NCI-H748 (cell line): Measurements from ENCODE around the gene LYZL1.
"Not testable (repeated sequence)": the region's sequence is repeated elsewhere in the genome, so short reads cannot be mapped to it uniquely, and the experiment has no call there.

ENCODE experiments used
- DNase-seq: peaks from one replicate; lab custom pipeline; 2025; ENCODE audit not compliant: unreplicated experiment; lab: John Stamatoyannopoulos, UW

The LYZL1 gene

DNA sequence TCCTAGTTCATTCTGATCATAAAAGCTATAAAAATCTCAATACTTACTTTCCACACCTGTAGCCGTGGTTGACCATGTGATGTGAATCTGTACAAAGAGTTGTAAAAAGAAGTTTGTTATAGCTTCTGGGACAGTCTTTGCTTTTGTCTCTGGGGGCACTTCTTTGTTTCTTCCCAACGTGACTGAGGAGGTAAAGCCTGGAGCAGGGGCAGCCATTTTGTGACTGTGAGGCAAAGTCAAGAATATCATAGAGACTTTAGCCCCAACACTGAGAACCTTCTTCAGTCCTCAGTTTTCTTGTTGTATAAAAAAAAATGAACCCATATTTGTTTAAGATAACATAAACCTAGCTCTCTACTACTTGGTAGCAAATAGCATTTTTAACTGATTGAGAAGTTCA lies 29.4 kb upstream of the LYZL1 start:
- DNase-seq: no peak

- DNase-seq: no peak
Measured at GRCh38 chr10:29263506-29263905, 25.4 kb upstream of the LYZL1 start.

DNA sequence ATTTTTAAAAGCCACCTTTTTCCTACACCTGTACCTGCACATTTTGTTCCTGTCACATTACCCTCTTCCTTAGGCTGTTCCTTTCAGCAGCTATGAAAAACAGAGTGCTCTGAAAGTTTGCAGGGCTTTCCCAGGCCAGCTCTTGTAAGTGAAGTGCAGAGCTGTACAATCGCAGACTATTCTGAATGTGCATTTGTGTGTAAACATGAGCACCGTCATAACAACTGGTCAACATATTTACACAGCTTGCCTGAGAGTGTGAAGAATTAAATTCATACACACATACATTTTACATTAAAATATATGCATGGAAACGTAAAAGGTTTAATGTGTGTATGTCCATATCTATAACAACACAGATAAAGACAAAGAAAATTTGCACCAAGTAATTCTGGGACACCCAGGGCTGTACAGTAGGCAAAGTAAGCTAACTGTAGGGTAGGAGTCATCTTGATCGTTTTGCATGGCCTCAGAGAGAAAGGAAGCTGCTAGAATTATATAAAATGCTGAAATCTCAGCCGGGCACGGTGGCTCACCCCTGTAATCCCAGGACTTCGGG lies 23.6 kb upstream of the LYZL1 start:
- DNase-seq: no peak

DNA sequence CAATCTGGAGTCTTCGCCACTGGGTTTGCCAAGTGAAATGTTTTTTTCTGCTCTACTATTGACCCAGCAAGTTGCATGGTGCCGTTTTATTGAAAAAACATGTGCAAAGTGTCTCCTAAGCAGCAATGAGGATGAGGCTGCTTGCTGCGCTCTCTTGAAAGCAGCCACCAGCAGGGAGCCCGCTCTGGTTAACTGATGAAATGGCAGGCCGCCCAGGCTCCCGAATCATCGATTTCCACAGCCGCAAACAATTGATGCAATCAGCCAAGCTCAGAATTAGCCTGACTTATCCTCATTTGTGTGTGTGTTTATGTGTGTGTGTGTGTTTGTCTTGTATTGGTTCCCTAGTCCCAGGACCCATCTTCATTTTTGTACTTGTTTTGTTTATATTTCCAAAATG lies 22.2 kb upstream of the LYZL1 start:
- peak; percentile 4 for DNase-seq

DNA sequence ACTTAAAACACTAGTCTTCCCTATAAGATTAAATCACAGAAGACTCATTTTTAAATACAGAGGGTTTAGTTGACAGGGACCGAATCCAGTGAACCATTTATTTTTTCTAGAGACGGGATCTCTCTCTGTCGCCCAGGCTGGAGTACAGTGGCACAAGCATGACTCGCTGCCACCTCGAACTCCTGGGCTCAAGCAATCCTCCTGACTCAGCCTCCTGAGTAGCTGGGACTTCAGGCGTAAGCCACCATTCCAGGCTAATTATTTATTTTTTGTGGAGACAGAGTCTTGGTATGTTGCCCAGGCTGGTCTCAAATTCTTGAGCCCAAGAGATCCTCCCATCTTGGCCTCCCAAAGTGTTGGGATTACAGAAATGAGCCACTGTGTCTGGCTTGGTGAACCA lies 20.9 kb upstream of the LYZL1 start:
- DNase-seq: no peak

DNA sequence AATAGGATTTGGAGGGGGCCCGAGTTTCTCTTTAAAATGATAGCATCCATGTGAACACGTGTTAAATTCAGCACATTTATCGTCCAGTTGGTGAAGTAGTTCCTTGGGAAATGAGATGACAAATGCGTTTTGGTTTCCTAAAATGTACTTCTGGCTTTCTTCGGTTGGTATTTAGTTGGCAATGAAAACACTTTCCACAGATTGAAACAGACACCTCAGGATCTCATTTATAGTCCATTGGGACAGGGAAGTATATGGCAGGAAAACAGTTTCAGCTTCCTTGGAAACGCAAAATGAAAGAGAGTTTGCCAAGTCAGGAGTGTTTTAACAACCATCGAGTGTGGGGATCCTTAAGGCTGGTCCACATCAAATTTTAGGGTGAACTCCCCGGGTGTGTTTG lies 19.4 kb upstream of the LYZL1 start:
- DNase-seq: no peak

DNA sequence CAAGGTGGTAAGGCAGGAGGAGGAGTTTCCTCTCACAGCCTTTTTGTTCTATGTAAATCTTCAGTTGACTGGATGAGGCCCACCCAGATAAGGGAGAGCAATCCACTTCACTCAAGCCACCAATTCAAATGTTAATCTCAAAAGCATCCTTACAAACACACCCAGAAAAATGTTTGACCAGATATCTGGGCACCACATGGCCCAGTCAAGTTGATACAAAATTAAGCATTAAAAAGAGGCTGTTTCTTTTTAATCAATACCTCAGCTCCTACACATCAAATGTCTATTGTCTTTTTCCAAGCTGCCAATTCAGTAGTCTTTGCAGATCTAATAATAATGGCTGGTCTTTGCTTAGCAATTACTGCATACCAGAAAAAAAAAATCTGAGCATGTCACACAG lies 18.0 kb upstream of the LYZL1 start:
- DNase-seq: no peak

- no peak for DNase-seq
Measured at GRCh38 chr10:29271877-29272276, 17.0 kb upstream of the LYZL1 start.

DNA sequence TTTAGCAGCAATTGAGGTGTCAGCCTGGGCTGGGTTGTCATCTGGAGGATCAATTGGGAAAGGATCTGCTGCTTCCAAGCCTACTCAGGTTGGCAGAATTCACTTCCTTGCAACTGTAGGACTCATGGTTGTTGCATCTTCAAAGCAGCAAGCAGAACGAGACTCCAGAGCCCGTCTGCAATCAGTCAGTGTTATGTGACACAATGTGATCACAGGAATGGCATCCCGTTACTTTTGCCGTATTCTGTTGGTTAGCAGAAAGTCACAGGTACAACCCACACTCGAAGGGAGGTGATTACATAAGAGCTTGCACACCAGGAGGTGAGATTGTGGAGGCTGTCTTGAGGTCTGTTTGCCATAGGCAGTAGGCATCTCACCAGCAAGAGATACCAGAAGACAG lies 15.4 kb upstream of the LYZL1 start:
- no peak for DNase-seq

- no peak for DNase-seq
Measured at GRCh38 chr10:29276251-29276850, 12.5 kb upstream of the LYZL1 start.

- DNase-seq: no peak
Measured at GRCh38 chr10:29277296-29277695, 11.6 kb upstream of the LYZL1 start.

- no peak for DNase-seq
Measured at GRCh38 chr10:29279779-29280487, 8.9 kb upstream of the LYZL1 start.

GRCh38 chr10:29280488-29280840 lies 8.4 kb upstream of the LYZL1 start:
- DNase-seq: no peak

GRCh38 chr10:29285624-29286051 lies 3.2 kb upstream of the LYZL1 start:
- DNase-seq: no peak

GRCh38 chr10:29287635-29288034 lies 1.2 kb upstream of the LYZL1 start:
- no peak for DNase-seq

DNA sequence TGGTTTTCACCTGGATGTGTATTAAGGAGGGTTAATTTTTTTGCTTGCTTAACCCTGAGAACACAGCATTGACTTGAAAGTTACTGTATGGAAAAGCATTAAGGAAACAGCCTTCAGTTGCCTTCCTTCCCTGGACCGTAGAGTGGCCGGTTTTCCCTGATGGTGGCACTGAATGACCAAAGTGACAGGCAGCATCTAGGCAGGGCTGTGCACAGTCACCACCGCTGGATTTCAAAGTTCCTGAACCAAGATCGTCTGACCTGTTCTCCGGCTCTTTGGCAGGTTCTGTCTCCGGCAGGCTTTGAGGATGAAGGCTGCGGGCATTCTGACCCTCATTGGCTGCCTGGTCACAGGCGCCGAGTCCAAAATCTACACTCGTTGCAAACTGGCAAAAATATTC lies 2.7 kb downstream of the LYZL1 start:
- not testable (repeated sequence) for DNase-seq

DNA sequence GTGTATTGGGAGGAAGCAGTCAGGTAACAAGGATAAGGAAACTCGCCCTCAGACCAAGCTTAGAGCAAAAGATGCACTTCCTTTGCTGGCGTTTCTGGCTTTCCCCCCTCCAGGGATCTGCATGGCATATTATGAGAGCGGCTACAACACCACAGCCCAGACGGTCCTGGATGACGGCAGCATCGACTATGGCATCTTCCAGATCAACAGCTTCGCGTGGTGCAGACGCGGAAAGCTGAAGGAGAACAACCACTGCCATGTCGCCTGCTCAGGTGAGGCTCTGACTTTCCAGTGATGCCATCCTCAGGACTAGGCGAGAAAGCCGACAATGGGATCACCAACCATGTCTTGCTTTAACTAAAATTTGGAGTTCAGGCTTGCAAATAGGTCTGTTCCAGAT lies 3.5 kb downstream of the LYZL1 start:
- DNase-seq: not testable (repeated sequence)

DNA sequence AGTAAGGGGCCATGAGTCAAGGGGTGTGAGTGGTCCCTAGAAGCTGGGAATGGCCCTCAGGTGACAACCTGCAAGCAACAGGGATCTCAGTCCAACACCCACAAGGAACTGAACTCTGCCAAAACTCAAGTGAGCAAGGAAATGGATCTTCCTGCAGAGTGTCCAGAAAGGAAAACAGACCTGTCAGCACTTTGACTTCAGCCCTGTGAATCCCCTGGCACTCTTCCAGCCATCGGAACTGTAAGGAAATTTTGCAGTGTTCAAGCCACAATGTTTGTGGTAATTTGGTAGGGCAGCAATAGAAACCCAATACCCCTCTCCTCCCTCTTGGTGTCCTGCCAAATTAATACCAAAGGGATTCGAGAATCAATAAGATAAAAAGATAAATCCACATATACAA lies 6.9 kb downstream of the LYZL1 start:
- DNase-seq: no peak

GRCh38 chr10:29297678-29298077 lies 8.8 kb downstream of the LYZL1 start:
- no peak for DNase-seq

- no peak for DNase-seq
Measured at GRCh38 chr10:29301359-29301910, 12.6 kb downstream of the LYZL1 start.

DNA sequence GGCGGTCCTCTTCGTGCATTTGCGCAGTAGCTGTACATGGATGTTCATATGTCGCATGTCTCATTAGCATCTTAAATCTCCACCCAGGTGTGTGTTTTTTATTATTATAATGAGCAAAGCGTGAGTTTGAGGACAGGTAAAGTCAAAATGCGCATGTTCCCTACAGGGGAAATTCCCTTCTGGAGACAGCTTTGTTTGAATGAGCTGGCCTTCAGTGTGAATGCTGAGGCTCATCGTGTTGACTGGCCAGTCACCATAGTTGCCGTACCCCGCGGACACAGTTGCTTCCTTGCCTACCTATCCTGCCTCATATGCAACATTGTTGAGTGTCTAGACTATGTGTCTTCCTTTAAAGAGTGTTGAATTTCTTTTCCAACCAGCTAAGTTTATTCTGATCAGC lies 13.6 kb downstream of the LYZL1 start:
- DNase-seq: no peak

DNA sequence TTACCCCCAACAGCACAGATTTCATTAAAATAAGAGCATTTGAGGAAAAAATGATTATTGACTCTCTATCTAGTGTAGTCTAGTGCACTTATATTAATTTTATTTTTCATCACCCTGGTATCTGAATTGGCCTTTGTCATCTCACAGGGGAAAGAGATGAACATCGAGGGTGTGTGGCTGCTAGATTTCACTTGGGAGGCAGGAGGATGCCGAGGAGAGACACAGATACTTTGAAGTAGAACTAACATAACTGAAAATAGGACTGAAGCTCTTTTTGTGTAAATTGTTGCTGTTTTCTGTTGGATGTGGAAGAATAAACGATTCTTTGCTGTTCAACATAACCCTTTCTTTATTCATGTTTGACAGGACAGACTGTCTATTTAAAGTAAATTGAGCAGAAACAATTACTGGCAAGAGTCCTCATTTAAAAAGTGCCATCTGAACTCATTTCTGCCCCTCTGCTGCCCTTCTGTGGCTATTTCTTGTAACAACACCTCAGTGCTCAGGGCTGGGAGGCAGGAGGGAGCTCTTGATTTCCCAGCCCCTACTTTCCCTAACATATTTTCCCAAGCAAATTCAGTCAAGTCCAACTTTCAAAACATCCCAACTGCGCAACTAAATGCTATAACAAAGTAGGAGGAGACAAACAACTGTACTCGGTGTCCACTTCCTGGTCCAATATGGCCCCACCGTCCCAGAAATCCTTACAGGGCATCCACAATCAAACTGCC lies 15.6 kb downstream of the LYZL1 start:
- peak; percentile 67 for DNase-seq
